Measurements from ENCODE around the gene NPC1. TPM values are rescaled to one million over a fixed set of nuclear protein-coding genes. Genes with fewer than 3 reads are reported as not detected.
"Not testable (repeated sequence)": the region's sequence is repeated elsewhere in the genome, so short reads cannot be mapped to it uniquely, and the experiment has no call there.

NPC1 gene
- total RNA-seq, 1 experiment from 2014 or later, result 31.8 TPM

DNA sequence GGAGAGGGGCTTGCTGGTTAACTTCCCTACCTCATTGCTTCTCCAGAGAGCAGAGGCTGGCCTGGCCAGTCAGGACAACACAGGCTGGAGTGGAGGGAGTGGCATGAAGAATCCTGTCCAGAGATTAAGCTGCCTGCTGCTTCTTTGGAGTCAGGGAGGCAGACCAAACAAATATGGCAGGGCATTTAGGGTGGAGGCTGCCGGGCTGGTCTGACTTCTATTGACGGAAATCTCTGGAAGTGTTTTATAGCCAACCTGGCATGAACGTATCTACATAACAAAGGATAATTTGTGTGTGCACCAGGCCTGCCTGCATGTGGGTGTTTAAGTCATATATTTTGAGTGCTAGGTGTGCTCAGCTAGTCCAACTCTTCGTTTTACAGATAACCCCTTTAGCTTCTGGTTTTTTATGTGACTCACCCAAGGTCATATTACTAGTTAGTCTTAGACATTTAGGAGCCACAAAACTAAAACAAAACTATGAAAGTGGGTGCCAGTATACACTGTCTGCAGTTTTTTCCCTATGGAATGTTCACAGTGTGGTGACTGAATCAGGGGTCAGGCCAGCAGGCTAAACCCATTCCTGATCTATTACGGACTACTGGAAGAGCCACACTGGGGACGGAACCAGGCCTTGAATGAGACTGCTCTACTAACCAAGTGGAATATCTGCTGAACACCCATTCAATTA, 5.5 kb downstream of the NPC1 start:
- in situ Hi-C loops (cut with HindIII; ENCODE audit: low sequenced_read_pairs), result no loop called here
- DNase-seq (ENCODE audit: low spot score), result no peak

DNA sequence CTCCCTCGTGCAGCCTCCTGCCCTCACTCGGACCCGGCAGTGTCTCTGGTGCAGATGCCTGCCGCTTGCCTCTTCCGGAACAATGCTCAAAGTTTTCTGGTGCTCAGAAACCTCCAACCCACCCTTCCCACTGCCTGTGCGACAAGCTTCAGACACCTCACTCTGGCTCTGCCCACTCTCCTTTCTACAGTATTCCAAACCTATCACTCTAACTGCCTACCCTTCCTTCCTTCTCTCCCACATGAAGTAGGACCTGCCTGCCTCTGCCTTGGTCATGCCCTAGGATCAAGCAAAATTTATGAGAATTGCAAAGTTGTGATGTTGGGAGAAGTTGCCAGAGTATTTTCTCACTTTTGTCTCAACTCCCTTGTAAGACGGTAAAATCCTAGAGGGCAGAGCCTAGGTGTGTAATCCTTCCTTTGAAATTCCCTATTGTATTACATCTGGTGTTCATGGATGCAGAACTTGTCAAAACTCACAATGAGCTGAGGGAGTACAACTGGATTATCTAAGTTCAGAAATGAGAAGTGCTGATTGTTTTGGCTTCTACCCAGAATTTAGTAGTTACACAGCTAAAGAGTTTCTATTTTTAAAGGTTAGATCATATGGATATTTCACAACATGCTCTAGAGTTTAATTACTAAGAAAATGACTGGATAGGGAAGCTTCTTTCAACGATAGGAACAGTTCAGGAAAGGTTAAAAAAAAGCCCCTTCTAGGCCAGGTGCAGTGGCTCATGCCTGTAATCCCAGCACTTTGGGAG, 7.2 kb downstream of the NPC1 start:
- DNase-seq (ENCODE audit: low spot score), result no peak
- in situ Hi-C loops (cut with HindIII; ENCODE audit: low sequenced_read_pairs), result no loop called here

DNA sequence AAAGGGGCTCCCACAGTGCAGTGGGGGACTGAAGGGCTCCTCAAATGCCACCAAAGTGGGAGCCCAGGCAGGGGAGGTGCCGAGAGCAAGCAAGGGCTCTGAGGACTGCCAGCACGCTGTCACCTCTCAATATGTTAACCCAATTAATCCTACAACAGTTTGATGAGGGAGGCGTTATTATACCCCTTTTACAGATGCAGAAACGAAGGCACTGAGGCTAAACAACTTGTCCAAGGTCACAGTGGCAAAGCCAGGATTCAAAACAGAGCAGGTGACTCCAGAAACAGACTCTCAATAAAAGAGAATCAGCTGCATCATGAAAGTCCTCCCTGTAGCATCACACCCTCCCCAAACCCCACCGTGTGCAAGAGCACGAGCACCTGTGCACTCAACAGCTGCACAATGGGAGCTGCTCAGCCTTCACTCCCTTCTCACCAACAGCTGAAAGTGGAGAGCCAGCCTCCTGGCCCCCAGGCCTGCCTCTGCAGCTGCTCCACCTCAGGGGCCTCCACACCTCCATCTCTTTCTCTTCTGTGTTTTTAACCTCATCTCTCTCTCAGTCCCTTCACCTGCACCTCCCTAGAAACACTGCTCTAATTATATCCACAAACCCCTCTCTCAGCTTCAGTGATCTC, 8.1 kb downstream of the NPC1 start:
- in situ Hi-C loops (cut with HindIII; ENCODE audit: low sequenced_read_pairs), result no loop called here
- no peak for DNase-seq (ENCODE audit: low spot score)

DNA sequence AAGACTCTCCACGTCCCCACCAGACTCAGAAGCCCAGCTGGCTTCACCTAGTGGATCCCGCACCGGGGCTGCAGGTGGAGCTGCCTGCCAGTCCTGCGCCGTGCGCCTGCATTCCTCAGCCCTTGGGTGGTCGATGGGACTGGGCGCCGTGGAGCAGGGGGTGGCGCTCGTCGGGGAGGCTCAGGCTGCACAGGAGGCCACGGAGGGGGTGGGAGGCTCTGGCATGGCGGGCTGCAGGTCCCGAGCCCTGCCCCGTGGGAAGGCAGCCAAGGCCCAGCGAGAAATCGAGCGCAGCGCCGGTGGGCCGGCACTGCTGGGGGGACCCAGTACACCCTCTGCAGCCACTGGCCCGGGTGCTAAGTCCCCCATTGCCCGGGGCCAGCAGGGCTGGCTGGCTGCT, 8.8 kb downstream of the NPC1 start:
- DNase-seq (ENCODE audit: low spot score); in situ Hi-C loops (cut with HindIII; ENCODE audit: low sequenced_read_pairs): not testable (repeated sequence)

DNA sequence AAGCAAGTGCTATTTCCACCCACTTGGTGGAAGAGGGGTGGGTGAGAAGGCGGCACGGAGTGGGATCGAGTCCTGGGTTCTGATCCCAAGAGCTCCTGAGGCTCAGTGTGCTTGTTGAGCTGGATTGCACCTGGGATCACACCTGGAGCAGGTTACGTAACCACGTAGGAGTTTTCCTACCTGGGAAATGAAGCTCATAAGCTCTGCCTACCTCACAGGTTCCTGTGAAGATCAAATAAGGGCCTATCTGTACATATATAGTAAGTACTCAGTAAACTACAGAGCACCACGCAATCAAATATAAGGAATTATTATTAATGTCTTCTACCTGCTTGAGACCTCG, 11.0 kb downstream of the NPC1 start:
- in situ Hi-C loops (cut with HindIII; ENCODE audit: low sequenced_read_pairs), result no loop called here
- DNase-seq (ENCODE audit: low spot score), result no peak

DNA sequence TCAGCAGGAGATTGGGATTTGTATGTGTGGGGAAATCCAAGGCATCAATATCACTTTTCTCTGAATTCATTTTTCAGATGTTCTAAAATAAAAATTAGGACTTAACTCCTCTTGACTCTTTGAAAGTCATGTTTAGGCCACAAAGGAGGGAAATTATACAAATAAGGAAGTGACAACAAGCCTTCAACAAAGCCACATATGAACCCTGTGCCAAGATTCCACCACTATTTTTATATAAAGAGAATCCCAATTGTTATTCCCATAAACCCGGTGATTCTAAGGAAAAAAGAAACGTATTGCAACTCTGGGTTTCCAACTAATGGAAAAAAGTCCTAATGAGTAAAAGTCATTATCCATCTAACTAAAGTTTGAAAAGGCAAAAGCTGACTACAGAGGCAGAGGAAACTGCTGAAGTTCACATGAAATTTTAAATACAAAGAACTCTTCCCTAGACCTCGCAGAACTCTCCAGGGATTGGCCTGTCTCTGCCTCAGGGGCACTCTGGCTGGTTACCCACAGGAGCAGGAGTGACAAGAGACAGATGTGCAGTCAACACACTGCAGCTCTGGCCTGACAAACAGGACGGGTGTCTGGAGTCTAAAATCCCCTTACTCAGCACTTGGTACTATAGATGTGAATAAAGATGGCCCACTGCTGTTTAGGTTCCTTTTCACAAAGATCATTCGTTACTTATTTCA, 11.5 kb downstream of the NPC1 start:
- in situ Hi-C loops (cut with HindIII; ENCODE audit: low sequenced_read_pairs), result no loop called here
- DNase-seq (ENCODE audit: low spot score), result no peak

DNA sequence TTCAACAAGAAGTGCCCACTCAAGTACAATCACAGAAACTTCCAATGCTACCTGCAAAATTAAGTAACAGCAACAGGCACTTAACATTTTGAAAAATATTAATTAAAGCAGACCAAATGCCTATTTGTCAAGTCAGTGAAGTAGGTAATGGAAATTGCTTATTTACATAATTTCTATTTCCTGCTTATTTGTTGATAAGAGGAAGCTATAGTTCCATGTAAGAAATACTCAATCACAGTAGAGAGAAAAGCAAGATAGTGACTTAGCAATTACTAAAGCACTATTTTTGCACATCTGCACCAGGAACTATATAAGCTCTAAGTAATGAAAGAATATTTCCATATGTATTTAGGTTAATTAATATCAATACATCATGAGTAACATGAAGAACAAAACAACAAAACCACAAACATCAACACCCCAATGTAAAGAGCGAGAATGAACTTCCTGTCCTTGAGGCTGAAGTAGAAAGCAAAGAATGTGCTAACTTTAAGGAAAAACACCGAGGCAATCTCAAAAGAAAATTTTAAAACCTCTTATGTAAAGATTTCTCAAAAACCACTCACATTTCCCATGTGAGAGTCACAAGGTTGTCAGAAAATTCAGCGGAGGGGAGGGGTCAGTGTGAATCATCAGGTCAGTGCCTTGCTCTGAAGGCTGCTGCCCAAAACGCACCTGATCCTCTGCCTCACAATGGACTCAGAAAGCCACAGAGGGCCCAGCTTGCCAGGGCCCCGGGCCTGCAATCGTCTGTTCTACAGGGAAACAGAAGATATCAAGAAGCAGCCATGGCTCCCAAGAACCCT, 12.5 kb downstream of the NPC1 start:
- in situ Hi-C loops (cut with HindIII; ENCODE audit: low sequenced_read_pairs), result no loop called here
- no peak for DNase-seq (ENCODE audit: low spot score)

DNA sequence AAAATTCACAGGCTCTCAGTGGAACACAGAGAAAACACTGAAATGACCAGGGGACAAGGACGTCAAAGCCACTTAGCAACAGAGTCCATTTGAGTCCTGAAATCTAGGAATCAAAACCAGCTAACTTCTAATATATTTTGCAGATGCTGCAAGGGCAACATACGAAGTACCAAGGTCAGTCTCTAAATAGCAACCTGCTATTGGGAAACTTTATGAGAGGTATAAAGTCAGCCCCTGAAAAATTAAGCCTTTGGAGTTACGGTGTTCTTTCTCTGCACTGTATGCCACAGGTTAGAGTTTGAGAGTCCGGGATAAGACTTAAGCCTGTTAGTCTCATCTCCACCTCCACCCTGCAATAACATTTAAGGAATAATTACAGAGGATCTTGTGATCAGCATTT, 13.3 kb downstream of the NPC1 start:
- no peak for DNase-seq (ENCODE audit: low spot score)
- in situ Hi-C loops (cut with HindIII; ENCODE audit: low sequenced_read_pairs), result no loop called here

DNA sequence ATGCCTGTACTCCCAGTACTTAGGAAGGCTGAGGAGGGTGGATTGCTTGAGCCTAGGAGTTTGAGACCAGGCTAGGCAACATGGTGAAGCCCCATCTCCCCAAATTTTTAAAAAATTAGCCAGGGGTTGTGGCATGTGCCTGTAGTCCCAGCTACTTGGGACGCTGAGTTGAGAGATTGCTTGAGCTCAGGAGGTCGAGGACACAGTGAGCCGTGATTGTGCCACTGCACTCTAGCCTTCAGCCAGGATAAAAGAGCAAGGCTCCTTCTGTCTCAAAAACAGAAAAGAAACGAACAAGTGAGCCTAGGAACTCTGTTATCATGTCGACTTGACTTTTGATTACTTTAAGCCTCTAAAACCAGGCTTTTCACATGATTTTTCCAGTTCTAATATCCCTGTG, 13.7 kb downstream of the NPC1 start:
- no peak for DNase-seq (ENCODE audit: low spot score)
- in situ Hi-C loops (cut with HindIII; ENCODE audit: low sequenced_read_pairs), result no loop called here

DNA sequence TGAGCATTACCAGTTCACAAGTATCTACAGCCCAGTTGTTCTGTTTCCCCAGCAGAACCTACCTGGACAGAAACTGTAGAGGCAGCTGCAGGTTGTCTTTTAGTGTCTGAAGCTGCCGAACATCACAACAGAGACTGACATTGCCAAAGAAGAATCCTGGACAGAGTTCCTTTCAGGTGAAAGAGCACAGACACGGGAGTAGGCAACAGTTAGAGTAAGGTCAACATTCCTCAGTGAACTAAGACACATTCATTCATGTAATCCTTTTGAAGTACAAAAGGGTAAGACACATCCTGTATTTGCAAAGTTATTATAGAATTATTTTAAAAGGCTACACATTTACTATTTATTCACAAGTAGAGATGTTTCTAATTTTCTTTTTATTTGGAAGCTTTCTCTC, 14.3 kb downstream of the NPC1 start:
- in situ Hi-C loops (cut with HindIII; ENCODE audit: low sequenced_read_pairs), result no loop called here
- DNase-seq (ENCODE audit: low spot score), result no peak

DNA sequence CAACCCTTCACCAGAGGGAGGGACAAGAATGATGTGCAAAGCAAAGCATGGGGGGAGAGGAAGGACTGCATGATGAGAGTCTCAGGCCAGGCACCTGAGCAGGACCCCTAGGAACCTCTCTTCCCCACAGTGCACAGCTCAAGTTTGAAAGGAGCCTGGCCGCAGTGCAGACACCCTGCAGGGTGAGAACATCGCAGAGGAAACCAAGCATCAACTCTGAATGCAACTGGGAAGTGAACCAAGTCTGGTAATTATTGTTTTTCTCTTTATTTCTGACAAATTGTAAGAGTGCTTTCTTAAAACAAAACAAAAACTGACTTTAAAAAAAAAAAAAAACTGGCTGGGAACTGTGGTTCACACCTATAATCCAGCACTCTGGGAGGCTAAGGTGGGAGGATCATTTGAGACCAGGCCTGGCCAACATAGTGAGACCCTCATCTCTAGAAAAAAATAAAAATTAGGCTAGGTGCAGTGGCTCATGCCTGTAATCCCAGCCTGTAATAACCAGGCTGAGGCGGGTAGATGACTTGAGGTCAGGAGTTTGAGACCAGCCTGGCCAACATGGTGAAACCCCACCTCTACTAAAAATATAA, 15.3 kb downstream of the NPC1 start:
- DNase-seq (ENCODE audit: low spot score), result no peak
- in situ Hi-C loops (cut with HindIII; ENCODE audit: low sequenced_read_pairs), result no loop called here

DNA sequence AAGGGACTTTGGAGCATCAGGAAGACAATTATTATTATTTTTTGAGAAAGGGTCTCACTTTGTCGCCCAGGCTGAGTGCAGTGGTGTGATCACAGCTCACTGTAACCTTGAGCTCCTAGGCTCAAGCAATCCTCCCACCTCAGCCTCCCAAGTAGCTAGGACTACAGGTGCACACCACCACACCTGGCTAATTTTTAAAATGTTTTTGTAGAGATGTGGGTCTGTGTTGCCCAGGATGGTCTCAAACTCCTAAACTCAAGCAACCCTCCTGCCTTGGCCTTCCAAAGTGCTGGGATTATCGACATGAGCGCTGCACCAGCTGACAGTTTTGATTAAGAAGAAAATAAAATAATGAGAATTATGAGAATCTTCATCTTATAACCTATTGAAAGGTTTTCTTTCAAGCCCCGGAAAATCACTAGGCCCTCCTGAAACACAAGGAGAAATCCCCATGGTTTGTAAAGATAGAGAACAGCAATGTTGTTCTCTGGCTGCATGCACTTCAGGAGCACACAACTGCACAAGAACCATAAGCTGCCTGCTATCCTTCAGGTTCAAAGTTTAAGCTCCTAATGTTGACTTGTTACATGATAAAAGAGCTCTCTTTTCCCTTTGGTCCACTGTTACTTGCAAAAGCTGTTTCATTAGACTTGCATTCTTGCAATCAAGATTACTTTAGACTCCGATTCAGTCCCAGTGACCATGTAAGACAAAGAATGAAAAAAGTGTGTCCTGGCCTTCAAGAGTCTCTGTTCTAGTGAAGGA, 16.8 kb downstream of the NPC1 start:
- in situ Hi-C loops (cut with HindIII; ENCODE audit: low sequenced_read_pairs), result no loop called here
- no peak for DNase-seq (ENCODE audit: low spot score)

DNA sequence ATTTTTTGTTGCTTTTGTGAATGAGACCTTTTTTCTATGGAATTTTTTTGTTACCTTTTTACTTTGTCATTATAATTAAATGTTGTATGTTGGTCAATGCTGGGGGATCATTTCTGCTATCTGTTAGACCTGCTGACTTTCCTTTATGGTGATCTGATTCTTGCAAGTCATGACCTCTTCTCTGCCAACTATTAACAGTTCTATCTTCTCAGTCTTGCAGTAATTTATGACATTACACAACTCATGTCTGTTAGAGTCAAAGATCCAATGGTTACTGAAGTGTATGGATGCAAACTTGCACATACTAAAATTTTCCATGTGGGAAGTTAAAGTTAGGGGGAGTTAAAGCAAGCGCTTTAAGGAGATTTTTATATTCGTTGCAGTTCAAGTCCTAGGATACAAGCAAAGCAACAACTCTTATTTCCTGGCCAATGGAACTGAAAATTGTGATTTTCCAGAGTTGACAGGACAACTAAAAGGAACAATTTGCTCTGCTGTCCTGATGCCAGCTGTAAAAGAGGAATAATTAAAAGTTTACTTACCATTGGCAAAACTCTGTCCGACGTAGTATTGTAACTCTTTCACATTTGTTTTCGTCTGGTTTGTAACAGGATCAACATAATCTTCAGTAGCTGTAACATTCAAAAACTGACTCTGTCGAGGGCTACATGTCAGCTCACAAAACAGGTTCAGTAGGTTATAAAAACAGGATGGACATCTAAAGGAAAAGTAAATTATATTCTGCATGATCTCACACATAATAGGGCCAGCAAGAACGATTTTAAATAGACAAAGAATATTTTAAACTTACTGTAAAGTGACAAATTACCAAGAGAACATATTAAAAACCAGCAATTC, 17.8 kb downstream of the NPC1 start:
- no peak for DNase-seq (ENCODE audit: low spot score)
- in situ Hi-C loops (cut with HindIII; ENCODE audit: low sequenced_read_pairs), result no loop called here

DNA sequence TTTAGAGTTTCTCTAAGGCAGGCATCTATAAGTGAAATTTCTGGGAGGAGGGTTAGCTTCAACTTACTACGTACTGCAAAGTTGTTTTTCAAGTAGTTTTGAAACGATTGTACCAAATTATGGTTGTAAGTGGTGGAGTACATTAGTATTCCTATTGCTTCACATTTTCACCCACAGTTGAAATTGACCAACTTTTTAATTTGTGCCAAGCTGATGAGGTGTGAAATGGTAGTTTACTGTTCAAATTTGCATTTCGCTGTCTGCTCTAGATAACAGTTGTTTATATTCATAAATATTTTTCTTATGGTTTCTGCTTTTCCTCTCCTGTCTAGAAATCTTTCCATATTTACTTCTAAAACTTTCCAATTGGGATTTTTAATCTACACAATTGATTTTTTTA, 18.6 kb downstream of the NPC1 start:
- in situ Hi-C loops (cut with HindIII; ENCODE audit: low sequenced_read_pairs), result no loop called here
- no peak for DNase-seq (ENCODE audit: low spot score)

DNA sequence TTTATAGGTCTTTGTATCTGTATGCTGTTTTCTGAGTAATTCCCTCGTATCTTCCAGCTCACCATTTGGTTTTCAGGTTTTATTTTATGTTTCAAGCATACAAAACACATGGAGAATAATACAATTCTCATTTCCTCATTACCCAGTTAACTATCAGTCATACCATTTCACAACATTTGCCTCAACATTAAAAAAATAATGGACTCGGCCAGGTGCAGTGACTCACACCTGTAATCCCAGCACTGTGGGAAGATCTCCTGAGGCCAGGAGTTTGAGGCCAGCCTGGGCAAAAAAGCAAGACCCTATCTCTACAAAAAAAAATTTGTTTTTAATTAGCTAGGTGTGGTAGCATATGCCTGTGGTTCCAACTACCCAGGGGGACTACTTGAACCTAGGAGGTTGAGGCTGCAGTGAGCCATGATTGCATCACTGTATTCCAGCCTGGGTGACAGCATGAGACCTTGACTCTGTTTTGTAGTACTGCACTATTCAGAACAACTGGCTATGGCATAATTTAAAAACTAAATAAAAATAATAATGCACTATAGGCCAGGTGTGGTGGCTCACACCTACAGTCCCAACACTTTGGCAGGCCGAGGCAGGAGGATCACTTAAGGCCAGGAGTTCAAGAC, 20.3 kb downstream of the NPC1 start:
- DNase-seq (ENCODE audit: low spot score), result no peak
- in situ Hi-C loops (cut with HindIII; ENCODE audit: low sequenced_read_pairs), result no loop called here

DNA sequence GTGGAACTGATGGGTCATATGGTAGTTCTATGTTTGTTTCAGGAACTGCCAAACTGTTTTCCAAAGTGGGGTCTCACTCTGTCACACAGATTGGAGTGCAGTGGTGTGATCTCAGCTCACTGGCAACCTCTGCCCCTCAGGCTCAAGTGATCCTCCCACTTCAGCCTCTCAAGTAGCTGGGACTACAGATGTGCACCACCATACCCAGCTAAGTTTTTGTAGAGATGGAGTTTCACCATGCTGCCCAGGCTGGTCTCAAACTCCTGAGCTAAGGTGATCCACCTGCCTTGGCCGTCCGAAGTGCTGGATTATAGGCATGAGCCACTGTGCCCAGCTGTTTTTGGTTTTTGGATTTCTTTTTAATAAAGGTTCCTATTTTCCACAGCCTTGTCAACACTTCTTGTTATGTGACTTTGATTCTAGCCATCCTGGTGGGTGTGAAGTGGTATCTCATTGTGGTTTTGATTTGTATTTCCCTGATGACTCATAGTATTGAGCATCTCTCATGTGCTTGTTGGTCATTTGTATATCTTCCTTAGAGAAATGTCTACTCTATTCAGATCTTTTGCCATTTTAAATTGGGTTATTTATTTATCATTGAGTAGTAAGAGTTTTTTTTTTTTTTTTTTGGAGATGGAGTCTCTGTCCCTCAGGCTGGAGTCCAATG, 22.8 kb downstream of the NPC1 start:
- no peak for DNase-seq (ENCODE audit: low spot score)
- in situ Hi-C loops (cut with HindIII; ENCODE audit: low sequenced_read_pairs), result no loop called here

All from G401 (cell line).